D721Med (cell line): ENCODE data around the gene SEMA7A.

Experiments used
- DNase-seq: peaks from one replicate; pipeline ENCODE4 v3.0.0; 2011; ENCODE audit warnings: low spot score; ENCODE audit not compliant: insufficient read length
- FAIRE-seq: peaks from 2 replicates; lab custom pipeline; 2011; peaks lifted over from hg19 to GRCh38; lab: Jason Lieb, UNC
- CTCF ChIP-seq: IDR thresholded peaks from 2 replicates; pipeline ENCODE4 v1.5.1; 2012; ENCODE audit warnings: mild to moderate bottlenecking, control low read depth; ENCODE audit not compliant: insufficient read depth; ENCODE audit errors: missing control alignments

Gene SEMA7A

GRCh38 chr15:74383286-74383685 is 50.5 kb downstream of the SEMA7A start:
- TF ChIP-seq CTCF = no peak
- DNase-seq = no peak
- FAIRE-seq = no peak

GRCh38 chr15:74382004-74382816 is 51.5 kb downstream of the SEMA7A start:
- DNase-seq (peak; percentile 99), FAIRE-seq (no peak)
- peak; percentile 87 for TF ChIP-seq CTCF

DNA sequence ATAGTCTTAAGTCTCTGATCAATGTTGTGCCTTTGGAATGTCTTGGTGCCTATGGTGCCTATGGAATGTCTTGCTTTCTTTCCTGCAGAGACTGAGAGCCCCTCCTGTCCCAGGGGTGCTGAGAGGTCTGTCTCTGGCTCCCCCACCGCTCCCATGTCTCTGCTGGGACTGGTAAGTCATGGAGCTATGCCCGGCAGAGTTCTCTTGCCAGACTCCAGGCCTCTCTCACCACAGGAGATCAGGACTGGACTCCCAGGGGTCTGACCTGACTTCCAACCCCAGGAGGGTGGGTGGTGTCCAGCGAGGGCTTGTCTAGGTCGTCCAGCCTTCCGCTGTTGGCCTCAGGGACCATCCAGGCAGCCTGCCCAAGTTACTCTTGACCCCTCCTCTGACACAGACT is 52.3 kb downstream of the SEMA7A start:
- FAIRE-seq (no peak), DNase-seq (no peak)
- TF ChIP-seq CTCF = no peak

DNA sequence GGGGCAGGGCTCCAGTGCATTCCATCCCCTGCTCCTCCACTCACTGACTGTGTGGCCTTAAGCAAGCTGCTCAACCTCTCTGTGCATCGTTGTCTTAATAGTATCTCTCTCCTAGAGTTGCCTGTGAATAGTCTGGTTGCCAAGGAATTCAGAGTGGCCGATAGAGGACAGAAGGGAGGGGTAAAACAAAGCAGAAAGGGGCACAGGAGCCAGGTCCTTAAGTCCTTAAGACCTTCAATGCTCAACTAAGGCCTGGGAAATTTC is 52.6 kb downstream of the SEMA7A start:
- no peak for TF ChIP-seq CTCF
- DNase-seq (no peak), FAIRE-seq (no peak)

DNA sequence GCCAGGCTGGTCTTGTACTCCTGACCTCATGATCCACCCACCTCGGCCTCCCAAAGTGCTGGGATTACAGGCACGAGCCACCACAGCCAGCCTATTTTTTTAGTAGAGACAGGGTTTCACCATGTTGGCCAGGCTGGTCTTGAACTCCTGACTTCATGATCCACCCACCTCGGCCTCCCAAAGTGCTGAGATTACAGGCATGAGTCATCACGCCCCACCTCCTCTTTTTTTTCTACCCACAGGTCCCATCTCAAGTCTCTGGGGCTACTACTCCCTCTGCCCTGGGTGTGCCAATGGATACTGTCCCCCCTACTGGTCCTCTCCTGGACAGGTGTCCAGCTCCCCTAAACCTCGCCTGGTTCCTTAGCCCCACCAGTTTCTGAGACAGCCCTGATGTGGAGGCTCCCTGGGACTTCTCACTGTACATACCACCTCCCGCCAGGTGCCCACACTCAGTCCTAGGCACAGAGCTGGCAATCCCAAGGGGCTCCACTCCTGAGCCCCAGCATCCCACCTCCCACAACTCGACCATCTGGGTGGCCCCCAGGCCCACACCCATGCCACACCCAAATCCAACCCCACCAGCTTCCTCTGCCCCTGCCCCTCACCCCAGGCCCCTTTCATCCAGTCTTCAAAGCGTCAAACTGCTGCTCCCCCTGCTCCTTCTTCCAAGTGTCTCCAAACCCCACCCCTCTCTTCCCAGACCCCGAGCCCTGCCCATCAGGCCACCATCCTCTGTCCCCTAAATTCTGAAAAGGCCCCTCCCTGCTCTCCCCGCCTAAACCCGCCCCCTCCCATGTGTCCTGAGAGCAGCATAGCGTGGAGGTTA is 53.2 kb downstream of the SEMA7A start:
- no peak for TF ChIP-seq CTCF
- no peak for DNase-seq
- no peak for FAIRE-seq

- DNase-seq (no peak), FAIRE-seq (no peak)
- no peak for TF ChIP-seq CTCF
These were observed 54.9 kb downstream of the SEMA7A start for GRCh38 chr15:74378848-74379247.
